Large intestine (tissue), 1 donor: ENCODE results near the gene TAS2R46. TPM values are rescaled to one million over a fixed set of nuclear protein-coding genes. Genes with fewer than 3 reads are reported as not detected.

ENCODE experiments used
- polyA plus RNA-seq: library from polyadenylated mRNA; unstranded; fragments of 120-200 nt; gene quantifications from one replicate; pipeline ENCODE4 v1.2.1, GENCODE V29; 2013

TAS2R46 gene
- polyA plus RNA-seq, 1 donor: 0.13 TPM

Other genes starting within 250 kb of the TAS2R46 start
- gene TAS2R10, start 235.9 kb downstream of the TAS2R46 start, polyA plus RNA-seq: 1.2 TPM
- 6.1 TPM for gene PRR4, start 212.8 kb downstream of the TAS2R46 start, polyA plus RNA-seq
- 7.3 TPM for gene PRH1, start 178.0 kb downstream of the TAS2R46 start, polyA plus RNA-seq
- gene TAS2R13, start 152.7 kb downstream of the TAS2R46 start, polyA plus RNA-seq: 0.03 TPM
- gene PRH2, start 133.1 kb downstream of the TAS2R46 start, polyA plus RNA-seq: 0.55 TPM
- 3.5 TPM for gene TAS2R14, start 123.0 kb downstream of the TAS2R46 start, polyA plus RNA-seq
- gene TAS2R50, start 75.4 kb downstream of the TAS2R46 start, polyA plus RNA-seq: 0.04 TPM
- gene TAS2R20, start 64.0 kb downstream of the TAS2R46 start, polyA plus RNA-seq: 2.5 TPM
- gene TAS2R19, start 39.7 kb downstream of the TAS2R46 start, polyA plus RNA-seq: 0.87 TPM
- gene TAS2R31, start 30.9 kb downstream of the TAS2R46 start, polyA plus RNA-seq: 0.82 TPM
- gene TAS2R43, start 30.0 kb upstream of the TAS2R46 start, polyA plus RNA-seq: 0.48 TPM
- 0.07 TPM for gene TAS2R30, start 72.3 kb upstream of the TAS2R46 start, polyA plus RNA-seq
- 13.2 TPM for gene SMIM10L1, start 108.9 kb upstream of the TAS2R46 start, polyA plus RNA-seq
- 0.06 TPM for gene TAS2R42, start 124.6 kb upstream of the TAS2R46 start, polyA plus RNA-seq
- not detected for gene PRB3, start 207.4 kb upstream of the TAS2R46 start, polyA plus RNA-seq
- not detected for gene PRB4, start 248.1 kb upstream of the TAS2R46 start, polyA plus RNA-seq